ENCODE data around the gene SLC12A1.

SLC12A1 gene

DNA sequence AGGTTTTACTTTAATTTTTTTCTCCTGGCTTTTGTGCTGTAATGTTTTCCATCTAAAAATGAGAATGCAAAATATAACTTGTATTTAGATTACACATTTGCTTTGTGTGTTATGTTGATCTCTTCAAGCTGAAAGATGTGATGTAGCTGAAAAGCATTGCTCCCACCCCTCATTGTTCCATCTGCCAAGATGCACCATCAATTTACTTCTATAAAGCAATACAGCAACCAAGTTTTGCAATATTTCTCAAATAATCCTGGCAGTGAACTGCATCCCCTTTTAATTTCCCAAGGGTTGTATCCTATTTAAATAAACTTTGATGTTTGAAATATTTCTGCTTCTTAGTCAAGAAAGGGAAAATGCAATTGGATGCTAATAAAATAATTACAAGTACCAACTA lies 72.6 kb downstream of the SLC12A1 start:
- TF ChIP-seq, protein P1, sequence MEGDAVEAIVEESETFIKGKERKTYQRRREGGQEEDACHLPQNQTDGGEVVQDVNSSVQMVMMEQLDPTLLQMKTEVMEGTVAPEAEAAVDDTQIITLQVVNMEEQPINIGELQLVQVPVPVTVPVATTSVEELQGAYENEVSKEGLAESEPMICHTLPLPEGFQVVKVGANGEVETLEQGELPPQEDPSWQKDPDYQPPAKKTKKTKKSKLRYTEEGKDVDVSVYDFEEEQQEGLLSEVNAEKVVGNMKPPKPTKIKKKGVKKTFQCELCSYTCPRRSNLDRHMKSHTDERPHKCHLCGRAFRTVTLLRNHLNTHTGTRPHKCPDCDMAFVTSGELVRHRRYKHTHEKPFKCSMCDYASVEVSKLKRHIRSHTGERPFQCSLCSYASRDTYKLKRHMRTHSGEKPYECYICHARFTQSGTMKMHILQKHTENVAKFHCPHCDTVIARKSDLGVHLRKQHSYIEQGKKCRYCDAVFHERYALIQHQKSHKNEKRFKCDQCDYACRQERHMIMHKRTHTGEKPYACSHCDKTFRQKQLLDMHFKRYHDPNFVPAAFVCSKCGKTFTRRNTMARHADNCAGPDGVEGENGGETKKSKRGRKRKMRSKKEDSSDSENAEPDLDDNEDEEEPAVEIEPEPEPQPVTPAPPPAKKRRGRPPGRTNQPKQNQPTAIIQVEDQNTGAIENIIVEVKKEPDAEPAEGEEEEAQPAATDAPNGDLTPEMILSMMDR (IDR thresholded peaks at IDR 0.05; ENCODE audit: borderline replicate concordance, control extremely low read depth, extremely low read depth, insufficient read depth, missing control alignments) = no peak
- DNase-seq (ENCODE audit: low spot score) = no peak
- in situ Hi-C loops (cut with MboI; ENCODE audit: low sequenced_read_pairs, unreplicated experiment) = loop anchor here (25.0 kb wide), 1 partner anchor 1091 kb away; no protein-coding TSS in a partner anchor

DNA sequence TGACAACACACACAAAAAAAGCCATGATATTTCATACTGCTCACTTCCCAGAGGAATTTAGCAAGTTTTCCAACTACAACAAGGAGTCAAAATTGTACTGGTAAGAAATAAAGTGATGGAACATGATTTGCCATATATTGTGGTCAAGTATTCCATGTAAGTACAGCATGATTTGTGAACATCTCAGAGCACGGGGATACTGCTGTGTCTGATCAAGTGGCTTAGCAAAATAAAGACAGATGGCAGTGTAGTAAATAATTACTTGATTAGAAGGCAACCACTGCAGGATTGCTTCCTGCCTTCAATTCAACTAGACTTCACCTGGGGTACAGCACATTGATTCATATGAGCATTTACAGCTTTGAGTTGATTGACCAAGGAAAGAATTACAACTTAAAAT lies 73.5 kb downstream of the SLC12A1 start:
- in situ Hi-C loops (cut with MboI; ENCODE audit: low sequenced_read_pairs, unreplicated experiment) = loop anchor here (25.0 kb wide), 1 partner anchor 1092 kb away; no protein-coding TSS in a partner anchor
- TF ChIP-seq, protein P1 (IDR thresholded peaks at IDR 0.05; ENCODE audit: borderline replicate concordance, control extremely low read depth, extremely low read depth, insufficient read depth, missing control alignments) = no peak

DNA sequence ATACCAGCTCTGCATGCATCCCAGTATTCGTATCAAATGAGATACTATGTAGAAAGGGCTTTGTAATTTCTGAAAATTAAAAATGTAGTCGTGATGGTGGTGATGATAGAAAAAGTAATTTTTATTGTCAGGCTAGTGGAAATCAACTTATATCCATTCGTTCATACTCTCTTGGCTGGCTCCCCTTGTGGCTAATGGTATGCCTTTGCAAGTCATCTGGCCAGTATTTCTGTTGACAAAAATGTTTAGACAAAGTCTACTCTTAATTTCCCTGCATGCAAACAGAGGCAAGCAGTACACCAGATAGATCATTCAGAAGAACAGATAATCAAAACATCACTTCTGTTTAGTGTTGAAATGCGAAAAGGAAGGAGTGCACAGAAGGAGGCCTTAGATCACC lies 75.6 kb downstream of the SLC12A1 start:
- DNase-seq (ENCODE audit: low spot score) = no peak
- TF ChIP-seq, protein P1 (IDR thresholded peaks at IDR 0.05; ENCODE audit: borderline replicate concordance, control extremely low read depth, extremely low read depth, insufficient read depth, missing control alignments) = no peak
- in situ Hi-C loops (cut with MboI; ENCODE audit: low sequenced_read_pairs, unreplicated experiment) = loop anchor here (25.0 kb wide), 1 partner anchor 1094 kb away; no protein-coding TSS in a partner anchor

More for the DNA sequence above, 73.5 kb downstream of the SLC12A1 start:
- DNase-seq (ENCODE audit: low spot score) = no peak

DNA sequence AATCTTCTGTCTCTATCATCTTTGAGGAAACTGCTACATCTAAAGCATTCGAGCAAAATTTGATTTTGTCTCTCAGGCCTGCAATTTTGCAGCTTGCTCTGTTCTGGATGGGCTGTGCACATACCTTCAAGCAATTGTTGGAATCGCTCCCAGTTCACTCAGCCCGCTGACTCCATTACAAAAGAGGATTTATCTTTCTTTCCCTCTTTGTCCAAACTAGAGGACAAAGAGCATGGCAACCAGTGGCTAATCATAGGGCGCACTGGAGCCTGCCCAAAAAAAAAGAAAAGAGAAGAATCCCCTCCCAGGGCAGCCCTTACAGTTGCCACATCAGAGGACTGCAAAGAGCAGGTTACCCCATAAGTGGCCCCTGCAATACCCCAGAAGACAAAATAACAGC lies 76.1 kb downstream of the SLC12A1 start:
- no peak for DNase-seq (ENCODE audit: low spot score)
- TF ChIP-seq, protein P1 (IDR thresholded peaks at IDR 0.05; ENCODE audit: borderline replicate concordance, control extremely low read depth, extremely low read depth, insufficient read depth, missing control alignments) = no peak
- in situ Hi-C loops (cut with MboI; ENCODE audit: low sequenced_read_pairs, unreplicated experiment) = loop anchor here (25.0 kb wide), 1 partner anchor 1095 kb away; no protein-coding TSS in a partner anchor

DNA sequence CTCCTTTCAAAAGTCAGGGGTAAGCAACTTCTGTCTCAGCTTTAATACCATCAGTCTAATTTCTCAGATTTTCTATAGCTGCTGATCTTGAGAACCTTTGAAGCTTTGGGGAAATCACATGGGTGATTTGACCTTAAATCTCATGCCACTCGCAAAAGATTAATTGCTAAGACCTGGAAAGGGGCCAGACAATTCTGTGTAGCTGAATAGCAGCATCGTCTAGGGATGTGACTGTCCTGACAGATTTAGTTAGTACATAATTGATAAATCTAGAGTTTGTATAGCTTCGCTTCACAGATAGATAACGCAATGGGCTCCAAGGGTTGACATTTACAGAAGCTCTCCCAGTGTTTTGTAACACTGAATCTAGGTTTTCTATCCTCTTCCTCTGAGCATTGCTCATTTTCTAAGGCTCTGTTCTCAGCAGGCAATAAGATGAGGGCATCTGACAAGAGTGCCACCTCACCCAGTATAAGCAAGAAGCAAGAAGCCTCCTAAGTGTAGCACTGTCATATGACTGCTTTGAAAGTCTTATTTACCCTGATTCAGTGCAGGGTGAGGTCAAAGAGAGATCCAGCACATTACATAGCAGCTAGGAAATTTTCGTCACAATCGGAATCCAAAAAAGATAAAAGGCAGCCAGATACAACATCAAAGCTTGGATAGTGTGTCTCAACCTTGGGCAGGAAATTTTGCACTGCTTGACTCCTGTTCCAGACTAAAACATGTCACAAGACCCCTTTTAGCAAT lies 77.5 kb downstream of the SLC12A1 start:
- TF ChIP-seq, protein P1 (IDR thresholded peaks at IDR 0.05; ENCODE audit: borderline replicate concordance, control extremely low read depth, extremely low read depth, insufficient read depth, missing control alignments) = no peak
- in situ Hi-C loops (cut with MboI; ENCODE audit: low sequenced_read_pairs, unreplicated experiment) = loop anchor here (25.0 kb wide), 1 partner anchor 1096 kb away; no protein-coding TSS in a partner anchor
- DNase-seq (ENCODE audit: low spot score) = no peak

DNA sequence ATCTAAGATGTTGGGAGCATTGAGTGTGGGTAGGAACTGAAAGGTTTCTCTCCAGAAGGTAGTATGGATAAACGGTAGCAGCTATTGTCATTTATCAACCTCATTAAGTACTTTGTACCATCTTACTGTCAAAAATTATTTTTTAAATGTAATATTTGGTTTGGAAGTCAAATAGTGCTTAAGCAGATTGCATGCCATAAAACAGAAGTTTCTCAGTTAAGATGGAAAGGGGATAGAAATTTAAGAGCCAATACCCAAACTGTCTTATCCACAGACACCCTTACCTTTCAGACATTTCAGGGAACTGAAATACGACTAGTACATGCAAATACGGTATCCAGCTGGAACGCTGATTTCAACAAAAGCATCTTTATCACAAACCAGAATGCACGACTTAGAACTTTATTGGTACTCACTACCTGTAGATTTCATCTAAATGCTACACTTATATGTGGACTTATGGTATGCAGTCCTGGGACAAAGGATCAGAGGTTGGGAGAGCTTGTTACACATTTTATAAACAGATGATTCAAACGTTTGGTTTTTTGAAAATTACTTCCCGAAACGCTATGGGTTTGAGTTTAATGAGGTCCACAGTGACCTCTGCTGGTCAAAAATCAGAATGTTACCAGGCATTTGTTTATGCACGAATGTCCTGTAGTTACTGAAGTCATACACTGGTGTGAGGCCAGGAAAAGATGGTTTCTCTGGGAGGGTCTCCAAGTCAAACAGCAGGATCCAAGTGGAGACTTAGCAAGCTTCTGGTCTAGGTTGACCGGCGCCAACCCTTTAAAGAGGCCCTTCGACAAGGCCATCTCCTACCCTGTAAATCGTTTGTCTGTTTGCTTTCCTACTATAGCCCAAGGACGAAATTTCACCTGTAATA lies 79.5 kb downstream of the SLC12A1 start:
- in situ Hi-C loops (cut with MboI; ENCODE audit: low sequenced_read_pairs, unreplicated experiment) = loop anchor here (25.0 kb wide), 1 partner anchor 1098 kb away; no protein-coding TSS in a partner anchor
- peak; percentile 47 for DNase-seq (ENCODE audit: low spot score)
- TF ChIP-seq, protein P1 (IDR thresholded peaks at IDR 0.05; ENCODE audit: borderline replicate concordance, control extremely low read depth, extremely low read depth, insufficient read depth, missing control alignments) = peak; percentile 52

Measured in GM13976 (cell line).